ENCODE measurements around the gene STXBP6. TPM values are rescaled to one million over a fixed set of nuclear protein-coding genes. Genes with fewer than 3 reads are reported as not detected.

STXBP6 gene
- total and polyA plus RNA-seq, 2 of the 13 experiments (the other 11 are each of a cell fraction or from before 2014, with no cell fraction given) = 35.3 to 42.8 TPM

GRCh38 chr14:24909523-24910302 lies 140.2 kb downstream of the STXBP6 start (continued):
- no peak for TF ChIP-seq ZNF646 (CRISPR knock-in tag; IDR thresholded peaks at IDR 0.05)
- TF ChIP-seq NR2C2 (CRISPR knock-in tag; IDR thresholded peaks at IDR 0.05; ENCODE audit: borderline replicate concordance) = peak; percentile 29; the same call in 1 of the 2 replicates
- TF ChIP-seq JARID2 (CRISPR knock-in tag; IDR thresholded peaks at IDR 0.05; ENCODE audit: insufficient replicate concordance) = no peak
- no peak for TF ChIP-seq AFF4 (CRISPR knock-in tag; IDR thresholded peaks at IDR 0.05)
- TF ChIP-seq ZNF605 (CRISPR knock-in tag; IDR thresholded peaks at IDR 0.05) = peak; percentile 58; the same call in 1 of the 2 replicates
- TF ChIP-seq CREBL2 (CRISPR knock-in tag; IDR thresholded peaks at IDR 0.05; ENCODE audit: borderline replicate concordance) = no peak
- TF ChIP-seq TMF1 (CRISPR knock-in tag; IDR thresholded peaks at IDR 0.05; ENCODE audit: low read depth) = 0 out of 2 replicates have a peak, but pooled peaks have one; percentile 49
- no peak for TF ChIP-seq IRF9 (CRISPR knock-in tag; IDR thresholded peaks at IDR 0.05; ENCODE audit: borderline replicate concordance)
- TF ChIP-seq ZNF274 (CRISPR knock-in tag; IDR thresholded peaks at IDR 0.05) = 0 out of 2 replicates have a peak, but pooled peaks have one; percentile 38
- peak; percentile 57; the same call in 1 of the 2 replicates for TF ChIP-seq FOXC1 (CRISPR knock-in tag; IDR thresholded peaks at IDR 0.05; ENCODE audit: borderline replicate concordance)
- no peak for TF ChIP-seq ZNF746 (CRISPR knock-in tag; IDR thresholded peaks at IDR 0.05)
- TF ChIP-seq ZNF724P (CRISPR knock-in tag; IDR thresholded peaks at IDR 0.05; ENCODE audit: borderline replicate concordance) = peak; percentile 69
- 0 out of 2 replicates have a peak, but pooled peaks have one; percentile 17 for TF ChIP-seq BCL3 (CRISPR knock-in tag; IDR thresholded peaks at IDR 0.05)
- TF ChIP-seq ZNF354B (CRISPR knock-in tag; IDR thresholded peaks at IDR 0.05) = no peak
- TF ChIP-seq ARID2 (CRISPR knock-in tag; IDR thresholded peaks at IDR 0.05; ENCODE audit: borderline replicate concordance) = no peak

Measured in HepG2 (cell line).